GM18867 (cell line): ENCODE measurements around the gene TRAPPC6A.

Experiments
- ATAC-seq: cut with Tn5 transposase; IDR thresholded peaks from one replicate; pipeline ENCODE4 v1.9.1; 2021; ENCODE audit warnings: mild to moderate bottlenecking, moderate library complexity; ENCODE audit not compliant: unreplicated experiment

The TRAPPC6A gene

GRCh38 chr19:45150180-45150579, 27.9 kb downstream of the TRAPPC6A start:
- no peak for ATAC-seq

GRCh38 chr19:45149129-45149528, 28.9 kb downstream of the TRAPPC6A start:
- no peak for ATAC-seq

GRCh38 chr19:45147835-45148676, 30.0 kb downstream of the TRAPPC6A start:
- ATAC-seq = no peak

GRCh38 chr19:45146741-45147205, 31.3 kb downstream of the TRAPPC6A start:
- no peak for ATAC-seq

- ATAC-seq = no peak
Measured at GRCh38 chr19:45146251-45146650, 31.8 kb downstream of the TRAPPC6A start.

GRCh38 chr19:45145270-45146189, 32.5 kb downstream of the TRAPPC6A start:
- ATAC-seq = no peak

- ATAC-seq = no peak
Measured at GRCh38 chr19:45144431-45145269, 33.4 kb downstream of the TRAPPC6A start.

GRCh38 chr19:45142726-45143110, 35.3 kb downstream of the TRAPPC6A start:
- no peak for ATAC-seq

- ATAC-seq = no peak
Measured at GRCh38 chr19:45142016-45142725, 35.9 kb downstream of the TRAPPC6A start.

- no peak for ATAC-seq
Measured at GRCh38 chr19:45141203-45141900, 36.7 kb downstream of the TRAPPC6A start.

- no peak for ATAC-seq
Measured at GRCh38 chr19:45140533-45140932, 37.5 kb downstream of the TRAPPC6A start.

- no peak for ATAC-seq
Measured at GRCh38 chr19:45140144-45140503, 37.9 kb downstream of the TRAPPC6A start.

GRCh38 chr19:45139286-45140143, 38.5 kb downstream of the TRAPPC6A start:
- no peak for ATAC-seq

- no peak for ATAC-seq
Measured at GRCh38 chr19:45138303-45138751, 39.7 kb downstream of the TRAPPC6A start.

- peak; percentile 72 for ATAC-seq
Measured at GRCh38 chr19:45137179-45137761, 40.8 kb downstream of the TRAPPC6A start.

GRCh38 chr19:45136507-45137178, 41.4 kb downstream of the TRAPPC6A start:
- no peak for ATAC-seq

GRCh38 chr19:45135176-45135885, 42.7 kb downstream of the TRAPPC6A start:
- ATAC-seq = no peak
